Measurements from ENCODE around the gene ACLY. TPM values are rescaled to one million over a fixed set of nuclear protein-coding genes. Genes with fewer than 3 reads are reported as not detected.

Gene ACLY
- total and polyA plus RNA-seq, 2 experiments from 2014 or later, result 119 to 439 TPM

DNA sequence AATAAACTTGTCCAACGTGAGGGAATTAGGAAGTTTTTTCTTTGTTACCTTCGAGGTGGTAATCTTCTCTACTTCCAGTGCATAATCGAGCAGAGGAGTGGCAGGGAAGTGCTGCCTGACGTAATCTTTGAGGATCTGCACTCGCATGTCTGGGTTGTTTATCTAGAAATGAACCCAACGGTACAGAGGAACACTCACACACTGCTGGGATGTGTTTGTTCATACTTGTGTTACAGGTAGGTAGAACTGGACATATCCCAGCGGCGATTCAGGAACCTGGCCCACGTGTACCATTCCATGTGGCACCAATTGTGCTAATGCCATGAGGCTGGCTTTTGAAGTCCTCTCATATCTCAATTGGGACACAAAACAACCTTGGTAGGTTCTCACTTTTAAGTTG is 49.3 kb downstream of the ACLY start:
- ATAC-seq (no peak), DNase-seq (ENCODE audit: low spot score) (no peak)
- H3K27me3 ChIP-seq (ENCODE audit: insufficient read depth), result no peaks in the 10 kb centered on the region
- H3K79me2 ChIP-seq (replicated peaks; ENCODE audit: insufficient read depth), result peaks cover 4% of the 10 kb centered on the region
- Mint-ChIP-seq H3K4me1 (no peaks in the 10 kb centered on the region), H3K9me3 (no peaks in the 10 kb centered on the region), H3K27me3 (ENCODE audit: insufficient read depth, low read depth, poor library complexity) (peaks cover 7% of the 10 kb centered on the region), H3K4me3 (no peak overlapping the region), H3K36me3 (ENCODE audit: low read depth) (peaks cover 82% of the 10 kb centered on the region), H3K27ac (no peak overlapping the region)
- H4K20me1 ChIP-seq (replicated peaks; ENCODE audit: insufficient read depth), result peaks cover 8% of the 10 kb centered on the region
- H3F3A ChIP-seq (replicated peaks; ENCODE audit: low read depth), result peaks cover 47% of the 10 kb centered on the region
- no peak overlapping the region for H2AFZ ChIP-seq
- TF ChIP-seq, protein P1, sequence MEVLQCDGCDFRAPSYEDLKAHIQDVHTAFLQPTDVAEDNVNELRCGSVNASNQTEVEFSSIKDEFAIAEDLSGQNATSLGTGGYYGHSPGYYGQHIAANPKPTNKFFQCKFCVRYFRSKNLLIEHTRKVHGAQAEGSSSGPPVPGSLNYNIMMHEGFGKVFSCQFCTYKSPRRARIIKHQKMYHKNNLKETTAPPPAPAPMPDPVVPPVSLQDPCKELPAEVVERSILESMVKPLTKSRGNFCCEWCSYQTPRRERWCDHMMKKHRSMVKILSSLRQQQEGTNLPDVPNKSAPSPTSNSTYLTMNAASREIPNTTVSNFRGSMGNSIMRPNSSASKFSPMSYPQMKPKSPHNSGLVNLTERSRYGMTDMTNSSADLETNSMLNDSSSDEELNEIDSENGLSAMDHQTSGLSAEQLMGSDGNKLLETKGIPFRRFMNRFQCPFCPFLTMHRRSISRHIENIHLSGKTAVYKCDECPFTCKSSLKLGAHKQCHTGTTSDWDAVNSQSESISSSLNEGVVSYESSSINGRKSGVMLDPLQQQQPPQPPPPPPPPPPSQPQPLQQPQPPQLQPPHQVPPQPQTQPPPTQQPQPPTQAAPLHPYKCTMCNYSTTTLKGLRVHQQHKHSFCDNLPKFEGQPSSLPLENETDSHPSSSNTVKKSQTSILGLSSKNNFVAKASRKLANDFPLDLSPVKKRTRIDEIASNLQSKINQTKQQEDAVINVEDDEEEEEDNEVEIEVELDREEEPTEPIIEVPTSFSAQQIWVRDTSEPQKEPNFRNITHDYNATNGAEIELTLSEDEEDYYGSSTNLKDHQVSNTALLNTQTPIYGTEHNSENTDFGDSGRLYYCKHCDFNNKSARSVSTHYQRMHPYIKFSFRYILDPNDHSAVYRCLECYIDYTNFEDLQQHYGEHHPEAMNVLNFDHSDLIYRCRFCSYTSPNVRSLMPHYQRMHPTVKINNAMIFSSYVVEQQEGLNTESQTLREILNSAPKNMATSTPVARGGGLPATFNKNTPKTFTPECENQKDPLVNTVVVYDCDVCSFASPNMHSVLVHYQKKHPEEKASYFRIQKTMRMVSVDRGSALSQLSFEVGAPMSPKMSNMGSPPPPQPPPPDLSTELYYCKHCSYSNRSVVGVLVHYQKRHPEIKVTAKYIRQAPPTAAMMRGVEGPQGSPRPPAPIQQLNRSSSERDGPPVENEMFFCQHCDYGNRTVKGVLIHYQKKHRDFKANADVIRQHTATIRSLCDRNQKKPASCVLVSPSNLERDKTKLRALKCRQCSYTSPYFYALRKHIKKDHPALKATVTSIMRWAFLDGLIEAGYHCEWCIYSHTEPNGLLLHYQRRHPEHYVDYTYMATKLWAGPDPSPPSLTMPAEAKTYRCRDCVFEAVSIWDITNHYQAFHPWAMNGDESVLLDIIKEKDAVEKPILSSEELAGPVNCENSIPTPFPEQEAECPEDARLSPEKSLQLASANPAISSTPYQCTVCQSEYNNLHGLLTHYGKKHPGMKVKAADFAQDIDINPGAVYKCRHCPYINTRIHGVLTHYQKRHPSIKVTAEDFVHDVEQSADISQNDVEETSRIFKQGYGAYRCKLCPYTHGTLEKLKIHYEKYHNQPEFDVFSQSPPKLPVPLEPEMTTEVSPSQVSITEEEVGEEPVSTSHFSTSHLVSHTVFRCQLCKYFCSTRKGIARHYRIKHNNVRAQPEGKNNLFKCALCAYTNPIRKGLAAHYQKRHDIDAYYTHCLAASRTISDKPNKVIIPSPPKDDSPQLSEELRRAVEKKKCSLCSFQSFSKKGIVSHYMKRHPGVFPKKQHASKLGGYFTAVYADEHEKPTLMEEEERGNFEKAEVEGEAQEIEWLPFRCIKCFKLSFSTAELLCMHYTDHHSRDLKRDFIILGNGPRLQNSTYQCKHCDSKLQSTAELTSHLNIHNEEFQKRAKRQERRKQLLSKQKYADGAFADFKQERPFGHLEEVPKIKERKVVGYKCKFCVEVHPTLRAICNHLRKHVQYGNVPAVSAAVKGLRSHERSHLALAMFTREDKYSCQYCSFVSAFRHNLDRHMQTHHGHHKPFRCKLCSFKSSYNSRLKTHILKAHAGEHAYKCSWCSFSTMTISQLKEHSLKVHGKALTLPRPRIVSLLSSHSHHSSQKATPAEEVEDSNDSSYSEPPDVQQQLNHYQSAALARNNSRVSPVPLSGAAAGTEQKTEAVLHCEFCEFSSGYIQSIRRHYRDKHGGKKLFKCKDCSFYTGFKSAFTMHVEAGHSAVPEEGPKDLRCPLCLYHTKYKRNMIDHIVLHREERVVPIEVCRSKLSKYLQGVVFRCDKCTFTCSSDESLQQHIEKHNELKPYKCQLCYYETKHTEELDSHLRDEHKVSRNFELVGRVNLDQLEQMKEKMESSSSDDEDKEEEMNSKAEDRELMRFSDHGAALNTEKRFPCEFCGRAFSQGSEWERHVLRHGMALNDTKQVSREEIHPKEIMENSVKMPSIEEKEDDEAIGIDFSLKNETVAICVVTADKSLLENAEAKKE (CRISPR knock-in tag; IDR thresholded peaks at IDR 0.05), result no peak
- TF ChIP-seq CREB1 (CRISPR knock-in tag; IDR thresholded peaks at IDR 0.05; ENCODE audit: low read depth) (no peak), ZNF114 (CRISPR knock-in tag; IDR thresholded peaks at IDR 0.05) (no peak), JUNB (IDR thresholded peaks at IDR 0.05; ENCODE audit: unreplicated experiment) (no peak), NANOG (IDR thresholded peaks at IDR 0.05; ENCODE audit: borderline replicate concordance) (no peak), ZNF331 (CRISPR knock-in tag; IDR thresholded peaks at IDR 0.05; ENCODE audit: low read depth) (no peak), EZH2 (IDR thresholded peaks at IDR 0.05; ENCODE audit: low read depth, unreplicated experiment) (no peak), POLR2AphosphoS5 (IDR thresholded peaks at IDR 0.05; ENCODE audit: low read depth) (no peak), STAT1 (IDR thresholded peaks at IDR 0.05; ENCODE audit: unreplicated experiment) (no peak), EZH2phosphoT487 (IDR thresholded peaks at IDR 0.05; ENCODE audit: unreplicated experiment) (no peak)
- TF ChIP-seq, protein P2, sequence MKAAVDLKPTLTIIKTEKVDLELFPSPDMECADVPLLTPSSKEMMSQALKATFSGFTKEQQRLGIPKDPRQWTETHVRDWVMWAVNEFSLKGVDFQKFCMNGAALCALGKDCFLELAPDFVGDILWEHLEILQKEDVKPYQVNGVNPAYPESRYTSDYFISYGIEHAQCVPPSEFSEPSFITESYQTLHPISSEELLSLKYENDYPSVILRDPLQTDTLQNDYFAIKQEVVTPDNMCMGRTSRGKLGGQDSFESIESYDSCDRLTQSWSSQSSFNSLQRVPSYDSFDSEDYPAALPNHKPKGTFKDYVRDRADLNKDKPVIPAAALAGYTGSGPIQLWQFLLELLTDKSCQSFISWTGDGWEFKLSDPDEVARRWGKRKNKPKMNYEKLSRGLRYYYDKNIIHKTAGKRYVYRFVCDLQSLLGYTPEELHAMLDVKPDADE (IDR thresholded peaks at IDR 0.05), result no peak
- TF ChIP-seq, protein P3, sequence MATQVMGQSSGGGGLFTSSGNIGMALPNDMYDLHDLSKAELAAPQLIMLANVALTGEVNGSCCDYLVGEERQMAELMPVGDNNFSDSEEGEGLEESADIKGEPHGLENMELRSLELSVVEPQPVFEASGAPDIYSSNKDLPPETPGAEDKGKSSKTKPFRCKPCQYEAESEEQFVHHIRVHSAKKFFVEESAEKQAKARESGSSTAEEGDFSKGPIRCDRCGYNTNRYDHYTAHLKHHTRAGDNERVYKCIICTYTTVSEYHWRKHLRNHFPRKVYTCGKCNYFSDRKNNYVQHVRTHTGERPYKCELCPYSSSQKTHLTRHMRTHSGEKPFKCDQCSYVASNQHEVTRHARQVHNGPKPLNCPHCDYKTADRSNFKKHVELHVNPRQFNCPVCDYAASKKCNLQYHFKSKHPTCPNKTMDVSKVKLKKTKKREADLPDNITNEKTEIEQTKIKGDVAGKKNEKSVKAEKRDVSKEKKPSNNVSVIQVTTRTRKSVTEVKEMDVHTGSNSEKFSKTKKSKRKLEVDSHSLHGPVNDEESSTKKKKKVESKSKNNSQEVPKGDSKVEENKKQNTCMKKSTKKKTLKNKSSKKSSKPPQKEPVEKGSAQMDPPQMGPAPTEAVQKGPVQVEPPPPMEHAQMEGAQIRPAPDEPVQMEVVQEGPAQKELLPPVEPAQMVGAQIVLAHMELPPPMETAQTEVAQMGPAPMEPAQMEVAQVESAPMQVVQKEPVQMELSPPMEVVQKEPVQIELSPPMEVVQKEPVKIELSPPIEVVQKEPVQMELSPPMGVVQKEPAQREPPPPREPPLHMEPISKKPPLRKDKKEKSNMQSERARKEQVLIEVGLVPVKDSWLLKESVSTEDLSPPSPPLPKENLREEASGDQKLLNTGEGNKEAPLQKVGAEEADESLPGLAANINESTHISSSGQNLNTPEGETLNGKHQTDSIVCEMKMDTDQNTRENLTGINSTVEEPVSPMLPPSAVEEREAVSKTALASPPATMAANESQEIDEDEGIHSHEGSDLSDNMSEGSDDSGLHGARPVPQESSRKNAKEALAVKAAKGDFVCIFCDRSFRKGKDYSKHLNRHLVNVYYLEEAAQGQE (IDR thresholded peaks at IDR 0.05; ENCODE audit: unreplicated experiment), result no peak
- TF ChIP-seq, protein P4, sequence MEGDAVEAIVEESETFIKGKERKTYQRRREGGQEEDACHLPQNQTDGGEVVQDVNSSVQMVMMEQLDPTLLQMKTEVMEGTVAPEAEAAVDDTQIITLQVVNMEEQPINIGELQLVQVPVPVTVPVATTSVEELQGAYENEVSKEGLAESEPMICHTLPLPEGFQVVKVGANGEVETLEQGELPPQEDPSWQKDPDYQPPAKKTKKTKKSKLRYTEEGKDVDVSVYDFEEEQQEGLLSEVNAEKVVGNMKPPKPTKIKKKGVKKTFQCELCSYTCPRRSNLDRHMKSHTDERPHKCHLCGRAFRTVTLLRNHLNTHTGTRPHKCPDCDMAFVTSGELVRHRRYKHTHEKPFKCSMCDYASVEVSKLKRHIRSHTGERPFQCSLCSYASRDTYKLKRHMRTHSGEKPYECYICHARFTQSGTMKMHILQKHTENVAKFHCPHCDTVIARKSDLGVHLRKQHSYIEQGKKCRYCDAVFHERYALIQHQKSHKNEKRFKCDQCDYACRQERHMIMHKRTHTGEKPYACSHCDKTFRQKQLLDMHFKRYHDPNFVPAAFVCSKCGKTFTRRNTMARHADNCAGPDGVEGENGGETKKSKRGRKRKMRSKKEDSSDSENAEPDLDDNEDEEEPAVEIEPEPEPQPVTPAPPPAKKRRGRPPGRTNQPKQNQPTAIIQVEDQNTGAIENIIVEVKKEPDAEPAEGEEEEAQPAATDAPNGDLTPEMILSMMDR (conservative IDR thresholded peaks at IDR 0.05; ENCODE audit: low read depth in 2 of 2), result no peak
- H3K36me3 ChIP-seq (ENCODE audit: insufficient read depth), result peaks cover 72% of the 10 kb centered on the region
- H3K9me2 ChIP-seq (ENCODE audit: insufficient read depth), result no peaks in the 10 kb centered on the region
- no peaks in the 10 kb centered on the region for H3K4me1 ChIP-seq (ENCODE audit: insufficient read depth)
- H3K27ac ChIP-seq (ENCODE audit: low read depth), result no peak overlapping the region
- no peak overlapping the region for H3K4me2 ChIP-seq
- no peak overlapping the region for H3K4me3 ChIP-seq

Measured in GM23338 (cell line).